ENCODE results near the gene U2AF1L4.

- TF ChIP-seq POLR2A (IDR thresholded peaks at IDR 0.05; ENCODE audit: low read depth, low read length) (no peak), POLR2AphosphoS5 (IDR thresholded peaks at IDR 0.05; ENCODE audit: low read depth, low read length) (peak; percentile 38; the same call in 1 of the 2 replicates), TAF1 (IDR thresholded peaks at IDR 0.05; ENCODE audit: borderline replicate concordance, low read depth, low read length) (no peak)
Measured at GRCh38 chr19:35739275-35740107, 5.7 kb downstream of the U2AF1L4 start.

Data from GM12892 (cell line).